ENCODE data around the gene CEP162.
"Not testable (repeated sequence)": the region's sequence is repeated elsewhere in the genome, so short reads cannot be mapped to it uniquely, and the experiment has no call there.

The CEP162 gene, protein sequence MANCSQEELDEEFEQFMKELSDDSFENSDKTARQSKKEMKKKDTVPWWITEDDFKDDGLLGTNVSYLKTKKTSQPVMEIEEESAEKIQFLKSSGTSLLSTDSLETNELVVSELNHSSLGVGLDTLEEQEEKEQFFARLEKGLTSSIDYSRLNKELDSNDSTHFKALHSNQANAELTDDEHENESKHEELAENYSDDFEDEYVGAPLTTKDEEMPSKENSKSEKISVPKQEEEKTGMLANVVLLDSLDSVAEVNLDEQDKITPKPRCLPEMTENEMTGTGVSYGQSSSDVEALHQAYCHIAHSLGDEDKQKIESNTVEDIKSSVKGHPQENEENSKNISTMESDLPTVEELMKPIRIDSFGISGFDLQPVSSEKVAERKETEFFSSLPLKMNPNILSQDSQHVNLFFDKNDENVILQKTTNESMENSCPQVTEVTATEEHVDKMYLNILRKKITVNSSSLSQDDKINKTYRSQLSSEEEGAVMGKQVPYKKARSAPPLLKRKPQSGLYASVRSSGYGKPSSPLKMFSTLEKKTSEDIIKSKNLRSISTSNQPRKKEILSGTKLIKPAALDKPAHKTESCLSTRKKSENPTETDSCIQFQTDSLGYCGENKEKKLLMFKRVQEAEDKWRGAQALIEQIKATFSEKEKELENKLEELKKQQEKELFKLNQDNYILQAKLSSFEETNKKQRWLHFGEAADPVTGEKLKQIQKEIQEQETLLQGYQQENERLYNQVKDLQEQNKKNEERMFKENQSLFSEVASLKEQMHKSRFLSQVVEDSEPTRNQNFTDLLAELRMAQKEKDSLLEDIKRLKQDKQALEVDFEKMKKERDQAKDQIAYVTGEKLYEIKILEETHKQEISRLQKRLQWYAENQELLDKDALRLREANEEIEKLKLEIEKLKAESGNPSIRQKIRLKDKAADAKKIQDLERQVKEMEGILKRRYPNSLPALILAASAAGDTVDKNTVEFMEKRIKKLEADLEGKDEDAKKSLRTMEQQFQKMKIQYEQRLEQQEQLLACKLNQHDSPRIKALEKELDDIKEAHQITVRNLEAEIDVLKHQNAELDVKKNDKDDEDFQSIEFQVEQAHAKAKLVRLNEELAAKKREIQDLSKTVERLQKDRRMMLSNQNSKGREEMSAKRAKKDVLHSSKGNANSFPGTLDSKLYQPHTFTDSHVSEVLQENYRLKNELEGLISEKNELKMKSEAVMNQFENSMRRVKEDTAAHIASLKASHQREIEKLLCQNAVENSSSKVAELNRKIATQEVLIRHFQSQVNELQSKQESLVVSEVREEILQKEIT (N-terminal part only)

DNA sequence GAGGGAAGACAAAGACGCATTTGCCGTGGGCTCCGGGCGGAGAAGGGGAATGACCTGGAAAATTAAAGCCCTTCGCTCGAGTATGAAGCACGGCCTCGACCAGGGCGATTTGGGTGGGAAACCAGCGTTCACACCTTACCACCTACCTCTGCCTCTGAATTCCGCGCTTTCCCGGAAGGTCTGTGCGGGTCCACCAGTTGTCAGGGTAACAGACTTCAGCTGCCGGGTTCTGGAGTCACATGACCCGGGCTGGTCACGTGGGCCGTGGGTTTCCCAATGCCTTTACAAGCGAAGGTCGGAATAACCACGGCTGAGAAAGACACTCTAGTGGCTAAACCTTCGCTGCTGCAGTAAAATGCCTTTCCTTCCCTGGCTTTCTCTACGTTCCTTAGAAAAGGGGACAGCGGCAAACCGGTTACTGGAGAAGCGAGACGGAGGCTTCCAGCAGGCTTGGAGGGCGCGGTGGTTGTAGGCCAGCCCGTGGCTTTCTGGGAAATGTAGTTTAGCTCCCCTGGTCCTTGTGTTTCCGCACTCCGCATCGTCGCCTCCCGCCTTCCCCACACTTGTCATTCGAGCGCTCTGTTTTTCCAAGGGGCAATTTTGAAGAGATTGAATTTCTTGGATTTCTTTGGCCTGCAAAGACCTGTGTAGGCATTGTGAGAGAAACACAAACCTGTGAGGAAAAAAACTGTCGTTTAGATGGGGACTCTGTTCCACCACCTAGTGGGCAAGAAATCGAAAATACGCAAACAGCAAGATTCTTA is at the start of gene CEP162:
TSS of gene CEP162 (minus strand) at position 210 of the 764 bp plus-strand sequence. CDS start 1,250 bp downstream, outside the sequence.
- peak; percentile 90 for DNase-seq

DNA sequence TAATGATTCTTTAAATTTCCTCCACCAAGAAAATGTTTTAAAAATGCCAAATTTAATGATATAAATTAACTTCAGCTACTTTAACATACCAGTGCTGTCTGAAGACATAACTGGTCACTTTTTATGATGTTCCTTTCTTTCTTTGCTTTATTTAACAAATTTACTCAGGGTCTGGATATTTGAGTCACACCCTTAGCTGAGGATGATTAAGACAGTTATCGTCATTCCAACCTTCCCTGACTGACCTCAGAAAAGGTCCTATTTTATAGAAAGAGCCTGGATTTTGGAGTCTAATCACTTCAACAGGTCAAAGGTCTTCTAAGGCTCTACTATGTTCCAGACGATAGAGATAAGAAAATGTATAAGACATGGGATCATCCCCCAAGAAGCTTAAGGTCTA is 47.4 kb upstream of the CEP162 start:
- DNase-seq, result no peak

DNA sequence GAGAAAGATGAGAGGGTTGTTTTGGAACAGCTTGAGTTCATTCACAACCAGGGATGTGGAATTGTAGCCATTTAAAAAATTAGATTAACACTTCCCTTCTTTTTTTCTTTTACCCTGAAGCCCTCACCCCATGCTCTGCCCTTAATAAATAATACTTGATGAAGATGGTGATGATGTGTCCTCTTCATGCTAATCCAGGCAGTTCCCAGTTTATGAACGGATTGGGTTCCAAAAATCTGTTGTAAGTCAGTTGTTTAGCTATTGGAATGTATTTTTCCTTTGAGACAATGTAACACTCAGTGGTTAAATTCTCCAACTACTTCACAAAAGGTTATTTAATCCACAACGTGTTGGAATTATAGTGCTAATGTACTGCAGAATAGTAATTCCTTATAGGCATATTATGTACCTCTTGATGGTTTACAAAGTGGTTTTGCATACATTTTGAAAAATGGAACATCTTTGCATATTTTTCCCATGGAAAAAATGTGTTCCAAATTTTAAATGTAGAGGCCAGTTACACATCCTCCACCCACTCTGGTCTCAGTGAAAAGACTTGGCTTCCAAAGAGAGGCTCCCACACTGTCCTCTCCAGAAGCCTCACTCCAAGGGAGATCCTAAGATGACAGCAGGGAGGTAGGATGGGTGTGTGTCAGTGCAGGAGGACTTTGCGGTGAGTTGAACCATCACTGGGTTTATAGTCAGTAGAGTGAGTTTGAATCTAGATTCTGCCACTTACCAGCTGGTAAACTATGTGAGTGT is 45.8 kb upstream of the CEP162 start:
- DNase-seq, result no peak

DNA sequence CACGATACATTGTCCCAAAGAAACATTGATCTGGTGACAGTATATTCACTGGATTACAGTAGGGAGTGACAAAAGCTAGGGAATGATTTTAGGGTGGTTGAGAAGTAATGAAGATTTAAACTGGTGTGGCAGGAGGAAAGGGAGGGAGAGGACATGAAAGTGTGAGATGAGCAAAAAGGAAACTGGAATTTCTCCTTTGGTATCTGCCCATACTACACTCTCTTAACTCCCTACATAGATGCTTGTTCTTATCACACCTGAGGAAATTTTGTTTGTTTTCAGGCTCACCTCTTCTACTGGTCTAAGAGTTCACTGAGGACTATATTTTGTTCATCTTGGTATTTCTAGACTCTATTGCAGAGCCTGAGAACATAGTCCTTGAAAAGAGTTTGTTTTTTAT is 44.9 kb upstream of the CEP162 start:
- no peak for DNase-seq

DNA sequence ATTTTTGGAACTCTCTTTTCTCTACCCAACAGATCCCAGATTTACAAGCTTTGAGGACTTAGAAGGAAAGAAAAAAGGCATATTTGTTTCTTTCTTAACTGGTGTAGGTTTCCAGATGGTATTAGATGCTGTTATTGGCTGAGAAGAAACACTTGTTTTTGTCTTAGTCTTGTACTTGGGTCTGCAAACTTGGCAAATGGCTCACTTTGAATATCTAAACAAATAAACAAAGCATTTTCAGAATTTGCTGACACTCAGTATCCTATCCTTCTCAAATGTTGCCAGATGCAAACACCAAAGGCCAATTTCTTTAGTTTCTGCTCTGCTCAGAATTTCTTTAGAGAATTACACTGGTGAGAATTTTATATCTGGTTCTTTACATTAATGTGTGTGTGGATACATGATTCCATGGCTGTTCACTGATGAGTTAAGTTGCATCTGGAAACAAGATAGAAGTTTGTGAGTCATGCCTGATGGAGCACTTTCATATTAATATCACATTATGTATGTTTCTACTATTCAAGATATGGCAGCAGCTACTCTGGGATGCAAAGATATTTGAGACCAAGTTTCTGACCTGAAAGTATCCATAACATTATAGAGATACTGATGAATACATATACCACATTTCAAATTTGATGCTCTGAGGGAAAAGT is 43.7 kb upstream of the CEP162 start:
- no peak for DNase-seq

DNA sequence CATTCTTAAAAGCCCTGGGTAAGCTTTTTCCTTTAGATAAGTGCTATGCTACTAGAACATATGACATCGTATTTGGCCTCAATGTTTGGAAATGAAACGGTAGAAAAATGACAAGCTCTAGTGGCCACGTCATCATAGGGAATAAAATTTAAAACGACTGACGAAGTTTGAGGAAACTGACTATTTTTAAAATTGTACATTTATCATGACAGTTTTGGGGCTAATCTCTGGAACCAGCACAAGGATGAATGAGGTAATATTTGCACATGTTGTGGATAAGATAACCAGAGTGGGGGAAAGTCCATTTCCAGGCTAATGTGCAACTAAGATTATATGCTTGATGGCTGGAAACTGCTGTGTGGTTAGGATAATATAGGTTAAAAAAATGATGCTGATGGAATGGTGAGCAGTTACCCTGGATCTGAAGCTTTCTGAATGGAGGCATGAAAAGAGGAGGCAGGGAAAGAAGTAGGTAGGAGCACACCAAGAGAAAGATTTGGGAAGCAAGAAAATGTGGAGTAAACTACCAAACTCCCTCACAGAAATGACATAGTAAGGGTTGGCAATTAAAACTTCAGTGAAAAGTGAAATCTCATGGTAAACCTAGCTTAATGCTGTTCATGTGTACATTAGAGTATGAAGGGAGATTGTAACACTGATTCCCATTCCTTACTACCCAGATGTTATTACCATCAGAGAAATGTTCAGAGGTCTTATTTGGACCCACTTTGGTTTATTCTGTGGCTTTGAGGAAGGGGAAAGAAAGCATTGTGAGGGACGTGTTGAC is 42.7 kb upstream of the CEP162 start:
- DNase-seq, result no peak

DNA sequence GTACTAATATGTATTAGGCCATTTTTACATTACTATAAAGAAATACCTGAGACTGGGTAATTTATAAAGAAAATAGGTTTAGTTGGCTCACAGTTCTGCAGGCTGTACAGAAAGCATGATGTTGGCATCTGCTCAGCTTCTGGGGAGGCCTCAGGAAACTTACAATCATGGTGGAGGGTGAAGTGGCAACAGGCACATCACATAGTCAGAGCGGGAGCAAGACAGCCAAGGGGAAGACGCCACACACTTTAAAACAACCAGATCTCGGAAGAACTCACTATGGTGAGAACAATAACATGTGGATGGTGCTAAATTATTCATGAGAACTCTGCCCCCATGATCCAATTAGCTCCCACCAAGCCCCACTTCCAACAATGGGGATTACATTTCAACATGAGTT is 41.3 kb upstream of the CEP162 start:
- no peak for DNase-seq

DNA sequence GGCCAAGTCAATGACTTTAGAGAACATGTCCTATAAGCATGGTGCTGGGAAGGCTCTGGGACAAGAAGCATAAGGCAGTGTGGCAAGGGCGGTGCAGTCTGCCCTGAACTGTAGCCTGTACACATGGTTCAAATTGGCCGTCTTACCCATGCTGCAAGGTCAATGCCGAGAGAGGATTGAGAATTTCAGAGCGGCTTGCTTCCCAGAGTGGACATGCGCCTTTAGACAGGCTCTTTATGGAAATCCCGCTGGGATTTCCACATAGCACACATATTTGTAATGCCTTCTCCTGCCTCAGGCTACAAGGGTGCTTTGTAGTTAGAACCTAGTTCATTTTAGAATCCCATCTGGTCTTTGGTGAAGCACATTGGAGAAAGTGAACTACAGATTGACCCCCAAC is 36.1 kb upstream of the CEP162 start:
- DNase-seq, result no peak

DNA sequence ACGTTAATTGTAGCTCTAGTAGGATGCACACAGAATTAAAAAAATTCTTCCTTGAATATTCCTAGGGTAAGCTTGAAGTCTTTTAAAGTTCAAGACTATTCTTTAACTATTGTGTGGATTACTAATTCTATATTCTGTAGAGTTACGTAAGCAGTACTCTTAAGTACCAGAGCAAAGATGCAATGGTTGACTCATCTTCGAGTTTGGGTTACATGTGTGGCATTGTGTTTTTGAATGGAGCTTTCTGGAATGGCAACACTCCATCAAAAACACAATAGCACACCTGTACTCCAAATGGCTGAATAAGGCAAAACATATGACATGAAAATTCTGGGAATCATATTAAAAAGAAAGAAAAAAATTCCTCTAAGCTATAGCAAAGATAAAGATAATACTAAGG is 33.5 kb upstream of the CEP162 start:
- no peak for DNase-seq

DNA sequence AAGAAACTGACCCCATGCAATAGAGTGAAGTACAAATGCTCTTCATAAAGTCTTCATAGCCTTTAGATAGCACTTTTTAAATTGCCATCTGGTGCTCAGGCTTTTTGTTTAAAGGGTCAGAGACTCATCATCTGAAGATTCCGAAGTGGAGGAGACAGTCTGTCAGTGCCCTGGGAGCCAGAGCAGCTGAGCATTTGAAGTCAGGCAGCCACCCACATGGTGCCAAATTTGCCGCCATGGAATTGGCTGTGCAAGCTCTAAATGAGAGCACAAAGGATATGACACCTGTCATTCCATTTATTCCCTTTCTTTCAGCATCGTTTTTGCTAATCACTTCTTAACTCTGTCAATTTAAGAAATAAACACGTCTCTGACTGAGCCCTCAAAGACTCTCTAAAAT is 32.8 kb upstream of the CEP162 start:
- DNase-seq, result no peak

DNA sequence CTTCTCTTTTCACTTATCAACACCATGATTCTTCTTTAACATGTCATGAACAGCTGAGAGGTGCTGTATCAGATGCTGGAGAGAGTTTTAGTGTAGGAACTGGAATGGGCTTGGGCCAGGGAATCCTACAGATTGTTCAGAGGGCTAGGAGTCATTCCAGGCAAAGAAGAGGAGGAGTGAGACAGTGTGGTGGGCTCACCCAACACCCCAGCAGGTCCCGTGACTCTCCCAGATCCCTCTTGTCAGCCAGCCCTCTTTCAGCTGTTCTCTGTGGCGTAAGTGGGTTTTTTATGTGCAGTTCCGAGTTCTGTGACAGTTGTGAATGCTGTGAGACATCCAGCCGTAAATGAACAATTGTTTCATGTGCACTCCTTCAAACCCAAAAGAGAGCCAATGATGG is 31.4 kb upstream of the CEP162 start:
- no peak for DNase-seq

DNA sequence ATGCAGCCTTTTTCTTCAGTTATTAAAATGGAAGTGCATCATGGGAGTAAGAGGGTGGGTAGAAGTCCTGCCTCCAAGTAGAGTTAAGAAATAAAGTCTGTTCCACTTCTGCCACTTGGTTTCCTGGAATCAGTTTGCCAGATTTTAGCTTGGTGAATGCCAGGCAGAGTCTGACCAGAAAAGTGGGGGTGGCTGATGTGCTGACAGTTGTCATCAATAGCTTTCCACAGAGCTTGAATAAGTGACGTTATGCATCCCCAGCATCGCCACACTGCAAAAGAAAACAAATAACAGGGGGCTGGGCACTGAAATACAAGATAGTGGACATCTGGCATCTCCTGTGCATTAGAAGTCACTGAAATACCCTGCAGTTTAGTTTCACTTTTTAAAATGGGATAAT is 30.8 kb upstream of the CEP162 start:
- no peak for DNase-seq

DNA sequence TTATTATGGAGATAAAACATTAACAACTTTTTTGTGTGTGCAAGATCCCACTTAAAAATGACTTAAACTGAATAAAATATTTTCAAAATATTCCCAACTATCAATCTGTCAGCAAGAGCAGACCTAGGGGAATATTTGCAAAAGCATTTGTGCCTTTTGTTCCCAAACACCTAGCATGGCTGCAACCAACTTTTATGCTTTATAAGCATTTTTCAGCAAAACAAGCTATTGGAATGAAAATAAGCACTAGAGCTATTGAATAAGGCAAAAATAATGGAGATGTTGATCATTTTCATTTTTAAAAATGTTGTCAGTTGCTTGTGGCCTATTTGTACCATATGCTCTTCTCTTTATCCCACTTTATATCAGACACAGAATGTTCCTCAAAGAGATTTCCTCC is 28.2 kb upstream of the CEP162 start:
- DNase-seq, result no peak

DNA sequence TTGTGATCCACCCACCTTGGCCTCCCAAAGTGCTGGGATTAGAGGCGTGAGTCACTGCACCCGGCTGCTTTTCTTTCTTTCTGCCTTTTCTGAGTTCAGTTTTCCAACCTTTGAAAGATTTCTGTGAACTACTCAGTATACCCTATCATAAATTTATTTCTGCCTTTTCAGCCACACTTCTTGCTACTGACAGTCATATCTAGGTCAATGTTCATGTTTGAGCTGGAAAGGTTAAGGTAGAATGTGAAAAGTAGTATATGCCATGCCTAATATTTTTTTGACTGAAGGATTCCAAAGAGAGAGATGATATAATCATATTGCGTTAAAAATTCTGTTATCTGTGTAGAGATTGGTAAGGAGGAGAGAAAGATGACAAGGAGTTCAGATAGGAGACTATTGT is 25.9 kb upstream of the CEP162 start:
- DNase-seq, result no peak

DNA sequence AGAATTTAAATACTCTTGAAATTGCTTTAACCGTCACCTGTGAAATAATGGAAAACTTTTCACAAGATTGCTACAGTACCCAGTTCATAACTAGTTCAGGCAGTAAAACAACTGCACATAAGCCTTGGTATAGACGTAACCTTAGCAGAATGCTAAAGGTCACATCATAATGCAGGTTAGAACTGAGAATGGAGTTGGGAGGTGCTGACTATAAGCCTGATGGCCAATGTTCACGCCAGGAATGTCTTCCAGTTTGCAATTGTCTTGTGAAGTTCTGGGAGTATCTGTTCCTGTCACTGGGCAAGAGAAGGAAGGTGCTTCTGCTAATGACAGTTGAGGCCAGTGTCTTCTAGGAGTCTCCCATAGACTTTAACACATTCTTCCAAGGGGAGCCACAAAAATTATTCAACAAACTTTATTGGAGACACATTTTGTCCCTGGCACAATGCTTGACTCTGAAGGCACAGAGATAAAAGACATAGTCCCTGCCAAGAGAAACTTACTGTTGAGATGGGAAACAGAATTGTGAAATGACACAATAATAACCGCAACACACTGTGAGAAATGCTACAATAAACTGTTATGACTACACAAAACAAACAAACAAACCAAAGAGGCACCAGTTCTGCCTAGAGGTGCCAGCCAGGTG is 24.6 kb upstream of the CEP162 start:
- DNase-seq, result no peak

DNA sequence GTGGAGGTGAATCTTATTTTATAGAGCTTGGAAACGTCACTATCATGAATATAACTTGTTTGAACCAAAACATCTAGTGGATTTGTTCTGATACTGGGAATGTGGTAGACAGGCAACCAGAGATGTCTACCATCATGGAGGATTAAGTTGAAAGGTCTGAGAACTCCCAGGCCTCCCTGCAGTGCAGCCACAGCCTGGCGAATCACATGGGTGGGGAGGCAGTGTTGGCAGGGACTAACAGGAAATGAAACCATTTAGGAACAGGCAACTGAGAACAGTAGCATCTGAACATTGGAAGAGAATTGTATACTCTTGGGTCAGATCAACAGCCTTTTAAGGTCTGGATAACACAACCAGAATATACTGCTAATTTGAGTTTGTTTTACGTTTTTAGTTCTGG is 22.3 kb upstream of the CEP162 start:
- DNase-seq, result no peak

DNA sequence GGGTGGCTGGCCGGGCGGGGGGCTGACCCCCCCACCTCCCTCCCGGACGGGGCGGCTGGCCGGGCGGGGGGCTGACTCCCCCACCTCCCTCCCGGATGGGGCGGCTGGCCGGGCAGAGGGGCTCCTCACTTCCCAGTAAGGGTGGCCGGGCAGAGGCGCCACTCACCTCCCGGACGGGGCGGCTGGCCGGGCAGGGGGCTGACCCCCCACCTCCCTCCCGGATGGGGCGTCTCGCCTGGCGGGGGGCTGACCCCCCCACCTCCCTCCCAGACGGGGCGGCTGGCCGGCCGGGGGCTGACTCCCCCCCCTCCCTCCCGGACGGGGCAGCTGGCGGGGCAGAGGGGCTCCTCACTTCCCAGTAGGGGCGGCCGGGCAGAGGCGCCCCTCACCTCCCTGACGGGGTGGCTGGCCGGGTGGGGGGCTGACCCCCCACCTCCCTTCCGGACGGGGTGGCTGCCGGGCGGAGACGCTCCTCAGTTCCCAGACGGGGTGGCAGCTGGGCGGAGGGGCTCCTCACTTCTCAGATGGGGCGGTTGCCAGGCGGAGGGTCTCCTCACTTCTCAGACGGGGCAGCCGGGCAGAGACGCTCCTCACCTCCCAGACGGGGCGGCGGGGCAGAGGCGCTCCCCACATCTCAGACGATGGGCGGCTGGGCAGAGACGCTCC is 17.1 kb upstream of the CEP162 start:
- not testable (repeated sequence) for DNase-seq

DNA sequence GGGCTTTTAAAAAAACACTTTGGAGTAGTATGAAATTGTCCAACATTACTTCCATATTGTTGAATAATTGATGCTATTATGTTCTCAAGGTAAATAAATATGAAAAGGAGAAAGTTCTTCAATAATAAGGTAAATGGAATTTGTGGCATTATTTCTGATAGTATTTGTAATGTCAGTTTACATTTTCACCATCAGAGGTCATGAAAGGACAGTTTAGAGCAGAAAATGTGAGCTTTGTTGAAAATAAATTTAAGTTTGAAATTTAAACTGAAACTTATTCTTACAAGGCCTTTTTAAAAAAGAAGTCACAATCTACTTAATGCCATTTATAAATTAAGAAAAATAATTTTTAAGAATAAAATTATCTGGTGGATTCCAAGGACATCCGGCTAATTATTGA is 15.8 kb upstream of the CEP162 start:
- no peak for DNase-seq

DNA sequence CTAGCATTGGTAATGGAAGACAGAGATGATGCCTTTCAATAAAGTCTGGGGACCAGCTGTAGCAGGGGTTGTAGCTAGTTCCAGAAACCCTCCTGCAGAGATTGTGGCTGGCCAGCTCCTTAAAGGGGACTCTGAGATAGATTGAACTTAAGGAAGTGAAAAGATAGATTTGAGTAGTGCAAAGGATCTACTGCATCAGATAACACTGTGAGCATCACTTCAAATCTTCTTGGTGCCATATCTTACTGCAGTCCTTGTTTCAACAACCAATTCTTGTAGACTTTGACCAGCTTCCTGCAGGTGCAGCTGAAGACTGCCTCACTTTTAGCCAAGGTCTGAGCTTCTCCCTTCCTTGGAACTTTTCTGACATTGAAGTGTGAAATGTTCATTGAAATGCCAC is 14.8 kb upstream of the CEP162 start:
- DNase-seq, result no peak
